ENCODE data around the gene PTPRK. TPM values are rescaled to one million over a fixed set of nuclear protein-coding genes. Genes with fewer than 3 reads are reported as not detected.

Gene PTPRK
- total RNA-seq, 2 experiments from 2014 or later: 2.6 to 7.8 TPM

- CTCF ChIA-PET: no interaction called here
- ATAC-seq (no peak), DNase-seq (no peak)
- Mint-ChIP-seq H3K27me3 (peaks cover 7% of the 10 kb centered on the region), H3K36me3 (peaks cover 5% of the 10 kb centered on the region), H3K27ac (no peak overlapping the region), H3K4me3 (no peak overlapping the region), H3K4me1 (peaks cover 8% of the 10 kb centered on the region), H3K9me3 (ENCODE audit: low read depth) (no peaks in the 10 kb centered on the region)
These were observed 241.6 kb downstream of the PTPRK start for GRCh38 chr6:128278836-128279235.

GRCh38 chr6:128277379-128277778 lies 243.0 kb downstream of the PTPRK start:
- Mint-ChIP-seq H3K27ac (no peak overlapping the region), H3K27me3 (peaks cover 7% of the 10 kb centered on the region), H3K9me3 (ENCODE audit: low read depth) (no peaks in the 10 kb centered on the region), H3K36me3 (peaks cover 5% of the 10 kb centered on the region), H3K4me1 (peaks cover 8% of the 10 kb centered on the region), H3K4me3 (no peak overlapping the region)
- ATAC-seq (no peak), DNase-seq (no peak)
- CTCF ChIA-PET: interaction anchor here (1.5 kb wide), 1 partner anchor 8 kb away, joined by 3 read pairs; no protein-coding TSS in a partner anchor

DNA sequence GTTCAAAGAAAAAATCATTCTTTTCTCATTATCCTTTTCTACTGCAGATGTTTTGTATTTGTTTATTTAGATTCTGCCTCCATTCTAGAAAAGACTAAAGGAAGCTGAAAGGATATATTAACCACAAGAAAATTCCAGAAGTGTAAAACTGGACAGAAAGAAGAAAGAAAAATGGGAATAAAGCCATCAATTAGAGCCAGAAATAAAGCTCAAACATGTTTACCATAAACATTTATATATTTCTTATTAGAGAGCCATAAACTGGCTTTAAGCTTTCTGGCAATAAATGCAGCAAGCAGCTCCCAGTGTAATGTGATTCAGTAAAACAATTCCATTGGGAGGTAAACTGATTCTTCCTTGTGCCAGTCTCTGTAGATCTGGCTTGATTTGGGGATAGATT lies 244.1 kb downstream of the PTPRK start:
- Mint-ChIP-seq H3K27me3 (peaks cover 5% of the 10 kb centered on the region), H3K27ac (no peak overlapping the region), H3K36me3 (peaks cover 5% of the 10 kb centered on the region), H3K4me1 (peaks cover 8% of the 10 kb centered on the region), H3K9me3 (ENCODE audit: low read depth) (no peaks in the 10 kb centered on the region), H3K4me3 (no peak overlapping the region)
- CTCF ChIA-PET: interaction anchor here (1.1 kb wide), 1 partner anchor 9 kb away, joined by 3 read pairs; no protein-coding TSS in a partner anchor
- DNase-seq: no peak
- ATAC-seq: no peak

DNA sequence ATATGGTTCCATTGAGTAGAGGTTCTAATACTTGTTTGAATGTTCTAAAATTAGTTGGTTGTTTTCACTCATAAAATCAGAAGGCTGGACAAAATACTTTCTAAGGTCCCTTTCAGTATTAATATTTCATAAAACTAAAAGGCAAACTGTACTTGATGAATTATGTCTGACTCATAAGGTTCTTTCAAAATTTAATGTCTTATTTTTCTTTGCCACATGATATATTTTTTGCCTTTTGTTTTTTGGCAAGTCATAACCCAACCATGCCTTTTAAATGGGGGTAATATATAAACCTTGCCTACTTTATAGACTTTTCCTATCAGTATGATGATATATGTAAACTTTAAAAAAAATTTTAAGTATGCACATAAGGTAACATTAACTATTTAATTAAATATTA lies 244.7 kb downstream of the PTPRK start:
- CTCF ChIA-PET: interaction anchor here (1.1 kb wide), 1 partner anchor 9 kb away, joined by 3 read pairs; no protein-coding TSS in a partner anchor
- peaks cover 5% of the 10 kb centered on the region for H3K27me3 Mint-ChIP-seq
- no peak overlapping the region for H3K27ac Mint-ChIP-seq
- no peaks in the 10 kb centered on the region for H3K9me3 Mint-ChIP-seq (ENCODE audit: low read depth)
- H3K4me3 Mint-ChIP-seq: no peak overlapping the region
- DNase-seq (no peak), ATAC-seq (no peak)
- H3K4me1 Mint-ChIP-seq: peaks cover 8% of the 10 kb centered on the region
- peaks cover 5% of the 10 kb centered on the region for H3K36me3 Mint-ChIP-seq

- H3K4me1 Mint-ChIP-seq: peaks cover 8% of the 10 kb centered on the region
- H3K27me3 Mint-ChIP-seq: peaks cover 4% of the 10 kb centered on the region
- no peak overlapping the region for H3K4me3 Mint-ChIP-seq
- H3K9me3 Mint-ChIP-seq (ENCODE audit: low read depth): no peaks in the 10 kb centered on the region
- no peak for DNase-seq
- no peak overlapping the region for H3K27ac Mint-ChIP-seq
- CTCF ChIA-PET: no interaction called here
- peaks cover 5% of the 10 kb centered on the region for H3K36me3 Mint-ChIP-seq
- peak; percentile 78 for ATAC-seq
These were observed 245.4 kb downstream of the PTPRK start for GRCh38 chr6:128275030-128275429.

- CTCF ChIA-PET: no interaction called here
- ATAC-seq: no peak
These were observed 248.9 kb downstream of the PTPRK start for GRCh38 chr6:128271527-128271926.

GRCh38 chr6:128271011-128271410 lies 249.4 kb downstream of the PTPRK start:
- CTCF ChIA-PET: no interaction called here
- peaks cover 8% of the 10 kb centered on the region for H3K4me1 Mint-ChIP-seq

More at GRCh38 chr6:128271527-128271926, 248.9 kb downstream of the PTPRK start:
- Mint-ChIP-seq H3K27me3 (no peaks in the 10 kb centered on the region), H3K4me1 (peaks cover 8% of the 10 kb centered on the region), H3K36me3 (peaks cover 2% of the 10 kb centered on the region), H3K4me3 (no peak overlapping the region), H3K9me3 (ENCODE audit: low read depth) (no peaks in the 10 kb centered on the region), H3K27ac (no peak overlapping the region)
- no peak for DNase-seq

DNA sequence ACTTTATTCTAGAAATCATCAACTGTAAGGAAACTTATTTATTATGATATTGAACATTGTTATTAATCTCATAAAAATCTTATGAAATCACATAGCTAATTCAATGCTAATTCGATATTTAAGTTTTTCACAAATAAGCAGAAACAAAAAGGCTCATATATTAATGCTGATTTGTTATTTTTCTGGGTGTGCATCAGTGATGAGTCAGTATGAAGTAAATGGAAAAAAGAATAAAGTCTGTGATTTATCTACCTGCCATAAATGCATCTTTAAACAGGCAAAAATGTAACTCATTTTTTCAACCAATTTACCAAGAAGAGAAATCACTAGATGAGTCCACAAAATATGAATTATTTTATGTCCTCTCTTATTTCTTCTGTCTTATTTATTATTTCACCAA lies 253.5 kb downstream of the PTPRK start:
- Mint-ChIP-seq H3K27ac (no peak overlapping the region), H3K36me3 (peaks cover 10% of the 10 kb centered on the region), H3K4me3 (no peak overlapping the region), H3K4me1 (no peaks in the 10 kb centered on the region), H3K27me3 (no peaks in the 10 kb centered on the region), H3K9me3 (ENCODE audit: low read depth) (peaks cover 7% of the 10 kb centered on the region)
- no peak for DNase-seq
- CTCF ChIA-PET: interaction anchor here (1.0 kb wide), 1 partner anchor 9 kb away, joined by 3 read pairs; no protein-coding TSS in a partner anchor
- ATAC-seq: no peak

More at GRCh38 chr6:128271011-128271410, 249.4 kb downstream of the PTPRK start:
- peaks cover 2% of the 10 kb centered on the region for H3K36me3 Mint-ChIP-seq
- no peaks in the 10 kb centered on the region for H3K9me3 Mint-ChIP-seq (ENCODE audit: low read depth)
- ATAC-seq (no peak), DNase-seq (no peak)
- H3K4me3 Mint-ChIP-seq: no peak overlapping the region
- H3K27ac Mint-ChIP-seq: no peak overlapping the region
- no peaks in the 10 kb centered on the region for H3K27me3 Mint-ChIP-seq

DNA sequence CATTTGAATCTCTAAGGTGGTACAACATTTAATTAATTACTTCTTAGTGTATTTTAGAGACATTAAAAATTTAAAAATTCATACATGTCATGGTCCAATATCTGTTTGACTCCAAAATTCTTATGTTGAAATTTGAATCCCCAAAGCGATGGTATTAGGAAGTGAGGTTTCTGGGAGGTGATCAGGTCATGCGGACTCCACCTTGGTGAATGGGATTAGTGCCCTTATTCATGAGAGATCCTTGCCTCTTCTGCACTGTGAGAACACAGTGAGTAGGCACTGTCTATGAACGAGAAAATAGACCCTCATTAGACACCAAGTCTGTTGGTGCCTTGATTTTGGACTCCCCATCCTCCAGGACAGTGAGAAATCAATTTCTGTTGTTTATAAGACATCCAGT lies 254.7 kb downstream of the PTPRK start:
- CTCF ChIA-PET: no interaction called here
- Mint-ChIP-seq H3K27me3 (no peaks in the 10 kb centered on the region), H3K9me3 (ENCODE audit: low read depth) (peaks cover 7% of the 10 kb centered on the region), H3K4me3 (no peak overlapping the region), H3K27ac (no peak overlapping the region), H3K36me3 (peaks cover 10% of the 10 kb centered on the region), H3K4me1 (no peaks in the 10 kb centered on the region)
- DNase-seq (no peak), ATAC-seq (no peak)

DNA sequence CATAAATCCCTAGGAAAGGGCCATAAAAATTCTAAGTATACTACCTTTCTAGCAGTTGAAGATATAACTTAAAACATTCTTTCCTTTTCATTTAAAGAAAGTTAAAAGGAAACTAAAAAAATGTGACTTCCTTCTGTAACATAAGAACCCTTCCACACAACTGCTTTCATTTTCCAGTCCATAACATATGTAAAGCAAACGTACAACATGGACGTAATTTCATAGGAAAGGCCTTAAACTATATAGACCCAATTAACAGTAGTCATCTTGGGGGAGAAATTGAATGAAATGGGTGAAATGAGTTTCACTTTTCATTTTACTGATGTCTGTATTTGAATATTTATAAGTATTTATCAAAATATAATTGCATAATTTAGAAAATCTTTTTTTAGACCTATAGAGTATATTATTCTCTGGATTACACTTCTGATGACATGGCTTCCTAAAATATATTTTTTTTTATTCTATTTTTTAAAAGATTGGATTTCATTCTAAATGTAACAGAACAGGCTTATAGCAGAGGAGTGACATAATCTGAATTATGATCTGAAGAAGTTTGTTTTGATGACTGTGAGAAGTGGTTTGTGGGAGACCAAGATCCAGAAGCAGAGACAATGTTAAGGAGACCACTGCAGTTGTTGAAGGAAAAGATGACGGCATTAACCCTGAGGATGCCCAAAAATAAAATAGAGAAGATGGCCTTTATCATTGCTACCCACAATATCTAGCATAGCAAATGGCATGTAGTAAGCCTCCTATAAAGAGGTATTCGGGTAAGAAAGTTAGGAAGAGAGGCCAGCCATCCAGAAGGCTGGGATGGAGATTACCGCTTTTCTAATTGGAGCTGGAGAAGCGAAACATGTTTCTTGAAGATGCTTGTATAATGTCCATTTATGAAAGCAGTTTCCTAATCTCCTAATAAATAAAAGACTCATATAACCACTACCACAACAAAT lies 260.4 kb downstream of the PTPRK start:
- CTCF ChIA-PET: interaction anchor here (0.9 kb wide), 1 partner anchor 405 kb away, joined by 3 read pairs; no protein-coding TSS in a partner anchor
- Mint-ChIP-seq H3K27me3 (peaks cover 4% of the 10 kb centered on the region), H3K4me1 (peaks cover 20% of the 10 kb centered on the region), H3K9me3 (ENCODE audit: low read depth) (peaks cover 7% of the 10 kb centered on the region), H3K27ac (peak overlapping the region; percentile 77), H3K36me3 (peaks cover 13% of the 10 kb centered on the region), H3K4me3 (peak overlapping the region; percentile 72)
- ATAC-seq: peak; percentile 59
- no peak for DNase-seq

- DNase-seq (no peak), ATAC-seq (peak; percentile 84)
- H3K27me3 Mint-ChIP-seq: peaks cover 6% of the 10 kb centered on the region
- H3K9me3 Mint-ChIP-seq (ENCODE audit: low read depth): peaks cover 5% of the 10 kb centered on the region
- H3K4me3 Mint-ChIP-seq: peak overlapping the region; percentile 72
- H3K4me1 Mint-ChIP-seq: peaks cover 20% of the 10 kb centered on the region
- CTCF ChIA-PET: no interaction called here
- H3K27ac Mint-ChIP-seq: peak overlapping the region; percentile 77
- H3K36me3 Mint-ChIP-seq: peaks cover 11% of the 10 kb centered on the region
These were observed 261.2 kb downstream of the PTPRK start for GRCh38 chr6:128259029-128259724.

DNA sequence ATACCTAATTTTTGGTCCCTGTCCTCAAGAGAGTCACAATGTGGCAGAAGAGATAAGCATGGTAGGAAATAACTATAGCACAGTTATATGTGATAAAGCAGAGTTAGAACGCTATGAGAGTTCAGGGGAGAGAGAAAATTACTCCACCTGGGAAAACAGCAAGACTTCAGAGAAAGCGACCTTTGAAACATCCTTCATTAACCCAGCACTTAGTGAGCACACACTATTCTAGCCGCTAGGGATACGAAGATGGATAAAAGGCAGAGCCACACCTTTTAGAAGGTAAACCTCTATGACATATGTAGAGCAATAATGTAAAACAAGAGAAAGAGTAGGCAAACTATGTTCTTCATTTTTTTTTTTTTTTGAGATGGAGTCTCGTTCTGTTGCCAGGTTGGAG lies 264.3 kb downstream of the PTPRK start:
- Mint-ChIP-seq H3K36me3 (peaks cover 6% of the 10 kb centered on the region), H3K4me3 (no peak overlapping the region), H3K4me1 (peaks cover 41% of the 10 kb centered on the region), H3K9me3 (ENCODE audit: low read depth) (no peaks in the 10 kb centered on the region), H3K27ac (no peak overlapping the region), H3K27me3 (peaks cover 10% of the 10 kb centered on the region)
- DNase-seq (no peak), ATAC-seq (no peak)
- CTCF ChIA-PET: no interaction called here

DNA sequence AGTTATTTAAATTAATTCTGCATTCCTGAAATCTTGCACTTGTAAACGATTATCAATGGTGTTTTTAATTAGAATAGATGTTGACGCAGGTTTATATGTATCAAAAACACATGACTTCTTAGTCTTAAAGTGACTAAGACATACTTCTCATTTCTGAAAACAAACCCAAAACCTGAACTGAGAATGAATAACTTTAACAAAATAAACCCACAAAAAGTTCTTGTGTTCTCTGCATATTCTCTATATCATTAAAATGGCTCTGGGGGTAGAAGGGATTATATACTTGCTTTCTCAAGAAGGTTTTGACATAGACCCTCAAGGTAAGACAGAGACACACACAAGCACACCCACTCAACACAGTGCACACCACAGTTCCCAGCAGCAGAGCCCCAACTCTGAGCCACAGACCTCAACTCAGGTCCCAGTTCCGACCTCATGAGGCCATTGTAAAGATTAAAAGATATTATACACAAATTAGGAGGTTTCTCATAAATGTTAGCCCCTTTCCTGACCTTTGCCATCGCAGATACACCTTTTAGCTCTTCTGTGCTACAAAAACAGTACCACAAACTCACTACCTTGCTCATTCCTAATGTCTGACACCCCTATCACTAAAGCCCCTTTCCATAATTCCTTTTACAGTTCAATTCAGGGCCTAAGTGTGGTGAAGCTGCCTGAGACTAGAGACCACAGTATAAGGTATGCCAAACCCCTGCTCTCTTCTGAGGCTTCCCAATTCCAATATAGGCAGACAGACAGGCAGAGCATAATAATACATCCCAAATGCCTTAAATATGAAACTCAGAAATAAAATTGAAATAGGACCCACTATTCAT lies 267.8 kb downstream of the PTPRK start:
- peak; percentile 49 for ATAC-seq
- Mint-ChIP-seq H3K27me3 (peaks cover 10% of the 10 kb centered on the region), H3K36me3 (peaks cover 4% of the 10 kb centered on the region), H3K4me1 (peaks cover 21% of the 10 kb centered on the region), H3K9me3 (ENCODE audit: low read depth) (peaks cover 2% of the 10 kb centered on the region), H3K27ac (no peak overlapping the region), H3K4me3 (no peak overlapping the region)
- CTCF ChIA-PET: no interaction called here
- DNase-seq: peak; percentile 54

Data from activated CD8-positive, alpha-beta memory T cell treated with anti-CD3 and anti-CD28 coated beads, Interleukin-2, amount 10 ng/mL, durations not matched to agents 7 days and 5 days (primary cell).